ENCODE measurements around the gene PARP16. TPM values are rescaled to one million over a fixed set of nuclear protein-coding genes. Genes with fewer than 3 reads are reported as not detected.

Gene PARP16
- 14.7 and 15.2 TPM in 2 replicates for total RNA-seq

- intact Hi-C loops (cut with micrococcal nuclease) = loop anchor here (1.0 to 2.0 kb wide), 3 partner anchors 9 to 392 kb away; partner anchors contain the start of genes RNU5A-1 and RNU5B-1
Measured at GRCh38 chr15:65286704-65287519, at the start of gene PARP16. Gene PARP16, minus strand, starts transcription at chr15:65286883. Its CDS starts 457 bp downstream, at chr15:65286426.

- intact Hi-C loops (cut with micrococcal nuclease) = no loop called here
Measured at GRCh38 chr15:65335278-65336055, 48.8 kb upstream of the PARP16 start.

GRCh38 chr15:65334586-65335231 lies 48.0 kb upstream of the PARP16 start:
- intact Hi-C loops (cut with micrococcal nuclease) = no loop called here

- intact Hi-C loops (cut with micrococcal nuclease) = no loop called here
Measured at GRCh38 chr15:65333856-65334255, 47.2 kb upstream of the PARP16 start.

- intact Hi-C loops (cut with micrococcal nuclease) = no loop called here
Measured at GRCh38 chr15:65333148-65333820, 46.6 kb upstream of the PARP16 start.

- intact Hi-C loops (cut with micrococcal nuclease) = no loop called here
Measured at GRCh38 chr15:65332391-65333147, 45.9 kb upstream of the PARP16 start.

GRCh38 chr15:65331811-65332210 lies 45.1 kb upstream of the PARP16 start:
- intact Hi-C loops (cut with micrococcal nuclease) = no loop called here

GRCh38 chr15:65330934-65331645 lies 44.4 kb upstream of the PARP16 start:
- intact Hi-C loops (cut with micrococcal nuclease) = no loop called here

- intact Hi-C loops (cut with micrococcal nuclease) = no loop called here
Measured at GRCh38 chr15:65329984-65330735, 43.5 kb upstream of the PARP16 start.

- intact Hi-C loops (cut with micrococcal nuclease) = no loop called here
Measured at GRCh38 chr15:65329288-65329983, 42.8 kb upstream of the PARP16 start.

- intact Hi-C loops (cut with micrococcal nuclease) = no loop called here
Measured at GRCh38 chr15:65328506-65329287, 42.0 kb upstream of the PARP16 start.

- intact Hi-C loops (cut with micrococcal nuclease) = no loop called here
Measured at GRCh38 chr15:65327651-65328393, 41.1 kb upstream of the PARP16 start.

- intact Hi-C loops (cut with micrococcal nuclease) = no loop called here
Measured at GRCh38 chr15:65326818-65327217, 40.1 kb upstream of the PARP16 start.

GRCh38 chr15:65326117-65326526 lies 39.4 kb upstream of the PARP16 start:
- intact Hi-C loops (cut with micrococcal nuclease) = no loop called here

- intact Hi-C loops (cut with micrococcal nuclease) = no loop called here
Measured at GRCh38 chr15:65323071-65323511, 36.4 kb upstream of the PARP16 start.

GRCh38 chr15:65318870-65319356 lies 32.2 kb upstream of the PARP16 start:
- intact Hi-C loops (cut with micrococcal nuclease) = loop anchor here (1.0 kb wide), 1 partner anchor 66 kb away; no protein-coding TSS in a partner anchor

All from T-helper 2 cell treated with Interferon-gamma antibody and Interleukin-4, amounts not matched to agents 100 ng/mL and 5 ng/mL, for 36 hours (primary cell).